Measurements from ENCODE around the gene KRTAP24-1. TPM values are rescaled to one million over a fixed set of nuclear protein-coding genes. Genes with fewer than 3 reads are reported as not detected.

Gene KRTAP24-1
- total and polyA plus RNA-seq, 9 of the 15 experiments (the other 6 are each of a cell fraction or from before 2014, with no cell fraction given): not detected

DNA sequence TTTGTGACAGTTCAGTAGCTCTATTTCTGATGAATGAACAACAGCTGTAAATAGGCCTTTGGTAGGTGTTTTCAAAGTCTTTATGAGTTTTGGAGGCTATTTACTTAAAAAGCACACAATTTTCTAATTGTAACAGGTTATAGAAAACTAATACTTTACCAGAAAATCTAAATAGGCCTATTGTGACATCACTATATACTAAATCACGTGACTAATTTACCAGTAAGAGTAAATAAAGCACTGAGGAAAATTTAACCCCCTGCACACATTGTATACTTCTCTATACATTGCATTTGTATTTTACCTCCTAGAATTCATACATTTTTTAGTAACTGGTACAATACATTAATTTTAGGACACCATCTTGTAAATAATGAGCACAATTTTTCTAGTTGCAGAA lies 22.4 kb upstream of the KRTAP24-1 start:
- H3K4me3 ChIP-seq: no peak overlapping the region
- no peaks in the 10 kb centered on the region for H3K27me3 ChIP-seq (ENCODE audit: control insufficient read depth in 2 of 2, insufficient read depth in 2 of 2, low read length in 2 of 2)
- H3K4me2 ChIP-seq (ENCODE audit: insufficient read depth, low read length): no peak overlapping the region
- no peak overlapping the region for H3K9ac ChIP-seq (ENCODE audit: insufficient read depth in 1 of 2, low read depth in 2 of 2, low read length in 2 of 2)
- BruUV-seq (replicated peaks): no TSS peak
- H3K9me1 ChIP-seq (ENCODE audit: control insufficient read depth, insufficient read depth, low read length): no peaks in the 10 kb centered on the region
- ATAC-seq (no peak), FAIRE-seq (no peak), DNase-seq (ENCODE audit: extremely low read depth in 1 of 4, low spot score in 3 of 4) (no peak)
- in situ Hi-C loops (cut with MboI): no loop called here
- ChIA-PET POLR2A (no interaction called here), CTCF (ENCODE audit: low intra/inter-chr PET ratio) (no interaction called here)
- no peaks in the 10 kb centered on the region for H3K4me1 ChIP-seq (replicated peaks in 1 of 2; ENCODE audit: control insufficient read depth in 2 of 2, insufficient read depth in 2 of 2, low read length in 2 of 2)
- TF ChIP-seq TRIM24 (IDR thresholded peaks at IDR 0.05): no peak
- TF ChIP-seq, protein P1, sequence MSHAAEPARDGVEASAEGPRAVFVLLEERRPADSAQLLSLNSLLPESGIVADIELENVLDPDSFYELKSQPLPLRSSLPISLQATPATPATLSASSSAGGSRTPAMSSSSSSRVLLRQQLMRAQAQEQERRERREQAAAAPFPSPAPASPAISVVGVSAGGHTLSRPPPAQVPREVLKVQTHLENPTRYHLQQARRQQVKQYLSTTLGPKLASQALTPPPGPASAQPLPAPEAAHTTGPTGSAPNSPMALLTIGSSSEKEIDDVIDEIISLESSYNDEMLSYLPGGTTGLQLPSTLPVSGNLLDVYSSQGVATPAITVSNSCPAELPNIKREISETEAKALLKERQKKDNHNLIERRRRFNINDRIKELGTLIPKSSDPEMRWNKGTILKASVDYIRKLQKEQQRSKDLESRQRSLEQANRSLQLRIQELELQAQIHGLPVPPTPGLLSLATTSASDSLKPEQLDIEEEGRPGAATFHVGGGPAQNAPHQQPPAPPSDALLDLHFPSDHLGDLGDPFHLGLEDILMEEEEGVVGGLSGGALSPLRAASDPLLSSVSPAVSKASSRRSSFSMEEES (CRISPR knock-in tag; IDR thresholded peaks at IDR 0.05): peak; percentile 91
- H3K27ac ChIP-seq (ENCODE audit: extremely low read depth, low read depth, low read length): no peak overlapping the region
- H3K36me3 ChIP-seq (ENCODE audit: control insufficient read depth, insufficient read depth, low read length): no peaks in the 10 kb centered on the region
- H2AFZ ChIP-seq (ENCODE audit: low read depth, low read length): no peak overlapping the region
- 4% methylated on average over 1 of the region's 1 CpG for WGBS (ENCODE audit: insufficient coverage, low coverage, missing lambda C conversion rate)
- H3K79me2 ChIP-seq (ENCODE audit: control insufficient read depth, insufficient read depth, low read length): no peaks in the 10 kb centered on the region
- no peaks in the 10 kb centered on the region for H3K9me3 ChIP-seq (replicated peaks; ENCODE audit: control insufficient read depth, insufficient read depth, low read depth, low read length)
- no peaks in the 10 kb centered on the region for H4K20me1 ChIP-seq (replicated peaks; ENCODE audit: control insufficient read depth, insufficient read depth, low read length)
- intact Hi-C loops (cut with micrococcal nuclease): no loop called here

DNA sequence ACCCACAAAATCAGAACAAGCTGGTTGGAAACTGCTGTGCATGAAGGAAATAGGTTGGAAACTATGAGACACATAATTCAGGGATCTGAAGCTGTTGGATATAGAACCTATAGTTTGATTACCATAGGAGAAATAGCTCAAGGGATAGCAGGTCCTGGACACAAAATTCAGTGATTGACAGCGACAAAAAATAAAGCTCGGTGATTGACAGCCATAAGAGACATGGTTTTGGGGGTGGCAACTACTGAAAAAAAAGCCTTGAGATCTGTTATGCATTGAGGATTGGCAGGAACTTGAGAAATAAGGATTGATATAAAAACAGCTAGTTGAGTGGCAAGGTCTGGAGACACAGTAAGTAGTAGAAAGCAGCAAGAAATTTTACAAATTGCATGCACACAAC lies 6.5 kb upstream of the KRTAP24-1 start, which contains the start of gene KRTAP25-1:
Gene KRTAP25-1 (minus strand): TSS at position 300 of the 400 bp plus-strand sequence. CDS start 24 bp downstream, at position 276.
- Histone ChIP-seq H3K9me3 (replicated peaks; ENCODE audit: control insufficient read depth, insufficient read depth, low read depth, low read length) (no peaks in the 10 kb centered on the region), H3K4me2 (ENCODE audit: insufficient read depth, low read length) (no peak within 1 kb of the TSS), H2AFZ (ENCODE audit: low read depth, low read length) (no peak within 1 kb of the TSS), H3K4me3 (no peak within 1 kb of the TSS), H3K4me1 (replicated peaks in 1 of 2; ENCODE audit: control insufficient read depth in 2 of 2, insufficient read depth in 2 of 2, low read length in 2 of 2) (no peaks in the 10 kb centered on the region), H3K9ac (ENCODE audit: insufficient read depth in 1 of 2, low read depth in 2 of 2, low read length in 2 of 2) (no peak within 1 kb of the TSS), H3K27me3 (ENCODE audit: control insufficient read depth in 2 of 2, insufficient read depth in 2 of 2, low read length in 2 of 2) (no peaks in the 10 kb centered on the region), H3K9me1 (ENCODE audit: control insufficient read depth, insufficient read depth, low read length) (no peaks in the 10 kb centered on the region), H3K79me2 (ENCODE audit: control insufficient read depth, insufficient read depth, low read length) (no peaks in the 10 kb centered on the region), H4K20me1 (replicated peaks; ENCODE audit: control insufficient read depth, insufficient read depth, low read length) (no peaks in the 10 kb centered on the region), H3K27ac (ENCODE audit: extremely low read depth, low read depth, low read length) (no peak within 1 kb of the TSS), H3K36me3 (ENCODE audit: control insufficient read depth, insufficient read depth, low read length) (no peaks in the 10 kb centered on the region)
- no peak for FAIRE-seq
- ChIA-PET CTCF (ENCODE audit: low intra/inter-chr PET ratio) (no interaction called here), POLR2A (no interaction called here)
- no peak for TF ChIP-seq MAFF (IDR thresholded peaks at IDR 0.05; ENCODE audit: low read length)
- TF ChIP-seq, protein P2, sequence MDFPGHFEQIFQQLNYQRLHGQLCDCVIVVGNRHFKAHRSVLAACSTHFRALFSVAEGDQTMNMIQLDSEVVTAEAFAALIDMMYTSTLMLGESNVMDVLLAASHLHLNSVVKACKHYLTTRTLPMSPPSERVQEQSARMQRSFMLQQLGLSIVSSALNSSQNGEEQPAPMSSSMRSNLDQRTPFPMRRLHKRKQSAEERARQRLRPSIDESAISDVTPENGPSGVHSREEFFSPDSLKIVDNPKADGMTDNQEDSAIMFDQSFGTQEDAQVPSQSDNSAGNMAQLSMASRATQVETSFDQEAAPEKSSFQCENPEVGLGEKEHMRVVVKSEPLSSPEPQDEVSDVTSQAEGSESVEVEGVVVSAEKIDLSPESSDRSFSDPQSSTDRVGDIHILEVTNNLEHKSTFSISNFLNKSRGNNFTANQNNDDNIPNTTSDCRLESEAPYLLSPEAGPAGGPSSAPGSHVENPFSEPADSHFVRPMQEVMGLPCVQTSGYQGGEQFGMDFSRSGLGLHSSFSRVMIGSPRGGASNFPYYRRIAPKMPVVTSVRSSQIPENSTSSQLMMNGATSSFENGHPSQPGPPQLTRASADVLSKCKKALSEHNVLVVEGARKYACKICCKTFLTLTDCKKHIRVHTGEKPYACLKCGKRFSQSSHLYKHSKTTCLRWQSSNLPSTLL (IDR thresholded peaks at IDR 0.05): no peak
- TF ChIP-seq, protein P3, sequence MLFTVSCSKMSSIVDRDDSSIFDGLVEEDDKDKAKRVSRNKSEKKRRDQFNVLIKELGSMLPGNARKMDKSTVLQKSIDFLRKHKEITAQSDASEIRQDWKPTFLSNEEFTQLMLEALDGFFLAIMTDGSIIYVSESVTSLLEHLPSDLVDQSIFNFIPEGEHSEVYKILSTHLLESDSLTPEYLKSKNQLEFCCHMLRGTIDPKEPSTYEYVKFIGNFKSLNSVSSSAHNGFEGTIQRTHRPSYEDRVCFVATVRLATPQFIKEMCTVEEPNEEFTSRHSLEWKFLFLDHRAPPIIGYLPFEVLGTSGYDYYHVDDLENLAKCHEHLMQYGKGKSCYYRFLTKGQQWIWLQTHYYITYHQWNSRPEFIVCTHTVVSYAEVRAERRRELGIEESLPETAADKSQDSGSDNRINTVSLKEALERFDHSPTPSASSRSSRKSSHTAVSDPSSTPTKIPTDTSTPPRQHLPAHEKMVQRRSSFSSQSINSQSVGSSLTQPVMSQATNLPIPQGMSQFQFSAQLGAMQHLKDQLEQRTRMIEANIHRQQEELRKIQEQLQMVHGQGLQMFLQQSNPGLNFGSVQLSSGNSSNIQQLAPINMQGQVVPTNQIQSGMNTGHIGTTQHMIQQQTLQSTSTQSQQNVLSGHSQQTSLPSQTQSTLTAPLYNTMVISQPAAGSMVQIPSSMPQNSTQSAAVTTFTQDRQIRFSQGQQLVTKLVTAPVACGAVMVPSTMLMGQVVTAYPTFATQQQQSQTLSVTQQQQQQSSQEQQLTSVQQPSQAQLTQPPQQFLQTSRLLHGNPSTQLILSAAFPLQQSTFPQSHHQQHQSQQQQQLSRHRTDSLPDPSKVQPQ (CRISPR knock-in tag; IDR thresholded peaks at IDR 0.05; ENCODE audit: borderline replicate concordance): no peak
- no peak for TF ChIP-seq FIP1L1 (IDR thresholded peaks at IDR 0.05; ENCODE audit: low read depth, low read length, poor library complexity, severe bottlenecking)
- no peak for TF ChIP-seq CSDE1 (IDR thresholded peaks at IDR 0.05)
- no peak for TF ChIP-seq FOSL1 (tag; conservative IDR thresholded peaks at IDR 0.05)
- TF ChIP-seq SOX6 (IDR thresholded peaks at IDR 0.05): no peak
- no peak for TF ChIP-seq NCOA2 (IDR thresholded peaks at IDR 0.05; ENCODE audit: partially characterized antibody in 2 of 2)
- no peak for TF ChIP-seq FOXP1 (CRISPR knock-in tag; IDR thresholded peaks at IDR 0.05)
- DNase-seq (ENCODE audit: extremely low read depth in 1 of 4, low spot score in 3 of 4): no peak
- ATAC-seq: no peak
- intact Hi-C loops (cut with micrococcal nuclease) (no loop called here), in situ Hi-C loops (cut with MboI) (no loop called here)
- WGBS (ENCODE audit: insufficient coverage, low coverage, missing lambda C conversion rate): 0% methylated on average over 2 of the region's 2 CpGs
- BruUV-seq (replicated peaks): no TSS peak

All from K562 (cell line).